Measurements from ENCODE around the gene GRPEL2.

Gene GRPEL2

DNA sequence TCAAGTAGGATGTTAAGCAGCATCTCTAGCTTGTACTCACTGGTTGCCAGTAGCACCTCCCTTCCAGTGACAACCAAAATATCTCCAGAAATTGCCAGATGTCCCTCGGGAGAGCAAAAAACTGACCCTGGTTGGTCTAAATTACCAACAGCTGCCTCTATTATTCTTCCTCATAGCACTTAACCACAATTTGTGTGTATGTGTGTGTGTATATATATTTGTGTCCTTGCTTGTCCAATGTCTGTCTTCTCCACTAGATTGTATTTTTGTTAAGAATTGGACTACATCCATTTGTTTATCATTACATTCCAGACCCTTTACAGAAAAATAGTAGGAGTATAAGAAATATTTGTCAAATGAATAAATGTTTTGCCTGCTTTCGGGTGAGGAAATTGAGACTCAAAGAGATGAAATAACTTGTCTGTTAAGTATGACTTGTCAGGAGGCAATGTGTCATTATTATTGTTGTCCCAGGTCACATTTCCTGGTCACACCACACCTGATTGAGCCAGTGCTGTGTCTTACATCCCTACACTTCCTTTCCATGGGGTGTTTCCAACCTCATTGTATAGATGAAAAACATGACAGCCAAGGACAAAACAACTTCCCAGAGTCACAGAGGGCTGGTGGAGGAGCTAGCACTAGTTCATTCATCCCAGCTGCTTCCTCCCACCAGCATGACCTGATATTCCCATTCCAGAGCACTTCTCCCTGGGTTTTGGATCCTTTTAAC is 11.4 kb upstream of the GRPEL2 start:
- no peak overlapping the region for H3K27ac ChIP-seq (ENCODE audit: low read length)

DNA sequence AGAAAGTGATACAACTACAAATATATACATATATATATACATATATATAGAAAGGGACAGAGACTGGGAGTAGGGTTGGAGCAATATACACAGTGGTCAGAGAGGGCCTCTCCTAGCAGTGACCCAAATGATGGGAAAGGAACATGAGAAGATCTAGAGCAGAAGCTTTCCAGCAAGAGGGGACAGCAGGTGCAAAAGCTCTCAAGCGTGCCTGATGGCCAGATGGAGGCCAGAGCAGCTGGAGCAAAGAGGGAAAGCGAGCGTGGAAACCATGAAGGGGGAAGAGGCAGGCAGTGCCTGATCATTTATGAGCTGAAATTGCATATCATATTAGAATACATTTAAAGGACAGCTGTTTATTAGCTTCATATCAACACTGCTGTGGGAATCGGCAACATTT is 7.6 kb upstream of the GRPEL2 start:
- H3K9ac ChIP-seq (ENCODE audit: low read depth, low read length) = no peak overlapping the region
- no peaks in the 10 kb centered on the region for H3K27me3 ChIP-seq (ENCODE audit: insufficient read depth, low read length, poor library complexity)
- no peak for ATAC-seq (ENCODE audit: insufficient read depth, low read depth)
- H2AFZ ChIP-seq (ENCODE audit: low read depth, low read length) = no peak overlapping the region
- no peaks in the 10 kb centered on the region for H3K79me2 ChIP-seq (ENCODE audit: insufficient read depth, low read length)
- TF ChIP-seq EZH2 (IDR thresholded peaks at IDR 0.05; ENCODE audit: borderline replicate concordance, low read depth, low read length, severe bottlenecking) = no peak
- TF ChIP-seq, protein P1, sequence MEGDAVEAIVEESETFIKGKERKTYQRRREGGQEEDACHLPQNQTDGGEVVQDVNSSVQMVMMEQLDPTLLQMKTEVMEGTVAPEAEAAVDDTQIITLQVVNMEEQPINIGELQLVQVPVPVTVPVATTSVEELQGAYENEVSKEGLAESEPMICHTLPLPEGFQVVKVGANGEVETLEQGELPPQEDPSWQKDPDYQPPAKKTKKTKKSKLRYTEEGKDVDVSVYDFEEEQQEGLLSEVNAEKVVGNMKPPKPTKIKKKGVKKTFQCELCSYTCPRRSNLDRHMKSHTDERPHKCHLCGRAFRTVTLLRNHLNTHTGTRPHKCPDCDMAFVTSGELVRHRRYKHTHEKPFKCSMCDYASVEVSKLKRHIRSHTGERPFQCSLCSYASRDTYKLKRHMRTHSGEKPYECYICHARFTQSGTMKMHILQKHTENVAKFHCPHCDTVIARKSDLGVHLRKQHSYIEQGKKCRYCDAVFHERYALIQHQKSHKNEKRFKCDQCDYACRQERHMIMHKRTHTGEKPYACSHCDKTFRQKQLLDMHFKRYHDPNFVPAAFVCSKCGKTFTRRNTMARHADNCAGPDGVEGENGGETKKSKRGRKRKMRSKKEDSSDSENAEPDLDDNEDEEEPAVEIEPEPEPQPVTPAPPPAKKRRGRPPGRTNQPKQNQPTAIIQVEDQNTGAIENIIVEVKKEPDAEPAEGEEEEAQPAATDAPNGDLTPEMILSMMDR (IDR thresholded peaks at IDR 0.05; ENCODE audit: borderline replicate concordance, extremely low read depth, low read length, poor library complexity, severe bottlenecking) = no peak
- no peaks in the 10 kb centered on the region for H3K36me3 ChIP-seq (ENCODE audit: insufficient read depth, low read length)
- H3K9me3 ChIP-seq (ENCODE audit: insufficient read depth, low read length, severe bottlenecking) = no peaks in the 10 kb centered on the region
- no peaks in the 10 kb centered on the region for H4K20me1 ChIP-seq (ENCODE audit: insufficient read depth, low read length)
- H3K4me3 ChIP-seq (ENCODE audit: low read depth in 1 of 2, low read length in 2 of 2) = no peak overlapping the region
- no peaks in the 10 kb centered on the region for H3K4me1 ChIP-seq (ENCODE audit: insufficient read depth, low read length)
- no peak overlapping the region for H3K27ac ChIP-seq (ENCODE audit: low read length)
- DNase-seq = no peak
- H3K4me2 ChIP-seq (ENCODE audit: insufficient read depth, low read length) = no peak overlapping the region

More for the DNA sequence above, 11.4 kb upstream of the GRPEL2 start:
- Histone ChIP-seq H3K9me3 (ENCODE audit: insufficient read depth, low read length, severe bottlenecking) (no peaks in the 10 kb centered on the region), H3K36me3 (ENCODE audit: insufficient read depth, low read length) (no peaks in the 10 kb centered on the region), H2AFZ (ENCODE audit: low read depth, low read length) (no peak overlapping the region), H3K27me3 (ENCODE audit: insufficient read depth, low read length, poor library complexity) (no peaks in the 10 kb centered on the region), H3K9ac (ENCODE audit: low read depth, low read length) (no peak overlapping the region), H3K4me1 (ENCODE audit: insufficient read depth, low read length) (no peaks in the 10 kb centered on the region), H3K79me2 (ENCODE audit: insufficient read depth, low read length) (no peaks in the 10 kb centered on the region), H4K20me1 (ENCODE audit: insufficient read depth, low read length) (no peaks in the 10 kb centered on the region), H3K4me2 (ENCODE audit: insufficient read depth, low read length) (no peak overlapping the region), H3K4me3 (ENCODE audit: low read depth in 1 of 2, low read length in 2 of 2) (no peak overlapping the region)
- TF ChIP-seq, protein P1 (IDR thresholded peaks at IDR 0.05; ENCODE audit: borderline replicate concordance, extremely low read depth, low read length, poor library complexity, severe bottlenecking) = no peak
- no peak for TF ChIP-seq EZH2 (IDR thresholded peaks at IDR 0.05; ENCODE audit: borderline replicate concordance, low read depth, low read length, severe bottlenecking)
- DNase-seq (no peak), ATAC-seq (ENCODE audit: insufficient read depth, low read depth) (no peak)

DNA sequence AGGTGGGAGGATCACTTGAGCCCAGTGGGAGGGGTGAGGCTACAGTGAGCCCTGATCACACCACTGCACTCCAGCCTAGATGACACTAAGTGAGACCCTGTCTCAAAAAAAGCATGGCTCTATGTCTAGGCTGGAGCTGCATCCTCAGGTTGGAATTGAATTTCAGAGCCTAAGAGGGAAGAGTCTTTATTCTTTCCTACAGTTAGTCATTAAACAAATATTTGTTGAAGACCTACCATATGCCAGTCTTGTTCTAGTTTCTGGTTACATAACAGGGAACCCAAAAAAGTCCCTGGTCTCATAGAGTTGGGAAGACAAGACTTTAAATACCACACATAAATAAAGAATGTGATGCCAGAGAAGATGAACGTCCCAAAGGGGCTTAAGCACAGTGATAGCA is 6.9 kb upstream of the GRPEL2 start:
- Histone ChIP-seq H2AFZ (ENCODE audit: low read depth, low read length) (no peak overlapping the region), H3K27me3 (ENCODE audit: insufficient read depth, low read length, poor library complexity) (no peaks in the 10 kb centered on the region), H3K27ac (ENCODE audit: low read length) (no peak overlapping the region), H3K79me2 (ENCODE audit: insufficient read depth, low read length) (no peaks in the 10 kb centered on the region), H3K36me3 (ENCODE audit: insufficient read depth, low read length) (no peaks in the 10 kb centered on the region), H4K20me1 (ENCODE audit: insufficient read depth, low read length) (no peaks in the 10 kb centered on the region), H3K4me3 (ENCODE audit: low read depth in 1 of 2, low read length in 2 of 2) (no peak overlapping the region), H3K9ac (ENCODE audit: low read depth, low read length) (no peak overlapping the region), H3K4me1 (ENCODE audit: insufficient read depth, low read length) (no peaks in the 10 kb centered on the region), H3K4me2 (ENCODE audit: insufficient read depth, low read length) (no peak overlapping the region), H3K9me3 (ENCODE audit: insufficient read depth, low read length, severe bottlenecking) (no peaks in the 10 kb centered on the region)
- ATAC-seq (ENCODE audit: insufficient read depth, low read depth) = no peak
- DNase-seq = no peak
- TF ChIP-seq, protein P1 (IDR thresholded peaks at IDR 0.05; ENCODE audit: borderline replicate concordance, extremely low read depth, low read length, poor library complexity, severe bottlenecking) = no peak
- TF ChIP-seq EZH2 (IDR thresholded peaks at IDR 0.05; ENCODE audit: borderline replicate concordance, low read depth, low read length, severe bottlenecking) = no peak

Data from DND-41 (cell line).